Aortic smooth muscle cell (primary cell): ENCODE measurements around the gene BNIPL. TPM values are rescaled to one million over a fixed set of nuclear protein-coding genes. Genes with fewer than 3 reads are reported as not detected.

Experiments used
- total RNA-seq: library from RNA; depleted of rRNA; stranded (reverse); fragments of >200 nt; gene quantifications from 2 replicates; pipeline ENCODE4 v1.2.3, GENCODE V29; 2014

Gene BNIPL, protein sequence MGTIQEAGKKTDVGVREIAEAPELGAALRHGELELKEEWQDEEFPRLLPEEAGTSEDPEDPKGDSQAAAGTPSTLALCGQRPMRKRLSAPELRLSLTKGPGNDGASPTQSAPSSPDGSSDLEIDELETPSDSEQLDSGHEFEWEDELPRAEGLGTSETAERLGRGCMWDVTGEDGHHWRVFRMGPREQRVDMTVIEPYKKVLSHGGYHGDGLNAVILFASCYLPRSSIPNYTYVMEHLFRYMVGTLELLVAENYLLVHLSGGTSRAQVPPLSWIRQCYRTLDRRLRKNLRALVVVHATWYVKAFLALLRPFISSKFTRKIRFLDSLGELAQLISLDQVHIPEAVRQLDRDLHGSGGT
- total RNA-seq, result 0.25 and 0.40 TPM in 2 replicates

DNA sequence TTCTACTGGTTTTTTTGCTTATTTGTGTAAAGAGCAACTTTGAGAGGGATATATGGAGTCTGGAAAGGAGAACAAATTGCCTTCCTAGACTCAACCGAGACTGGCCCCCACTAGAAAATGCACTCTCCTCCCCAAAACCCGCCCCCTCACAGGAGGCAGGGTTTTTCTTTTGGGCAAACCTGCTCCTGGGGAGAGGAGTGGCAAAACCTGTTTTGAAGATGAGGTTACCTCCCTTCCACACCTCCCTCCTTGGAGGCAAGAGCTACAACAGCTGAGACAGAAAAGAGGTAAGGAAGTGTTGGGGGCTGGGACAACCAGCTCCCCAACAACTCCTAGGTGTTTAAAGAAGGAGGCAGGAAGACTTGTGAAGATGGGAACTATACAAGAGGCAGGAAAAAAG lies at the start of gene BNIPL:
BNIPL (plus strand) TSS at position 231 of the 400 bp plus-strand sequence; CDS start at position 371, 140 bp downstream.

DNA sequence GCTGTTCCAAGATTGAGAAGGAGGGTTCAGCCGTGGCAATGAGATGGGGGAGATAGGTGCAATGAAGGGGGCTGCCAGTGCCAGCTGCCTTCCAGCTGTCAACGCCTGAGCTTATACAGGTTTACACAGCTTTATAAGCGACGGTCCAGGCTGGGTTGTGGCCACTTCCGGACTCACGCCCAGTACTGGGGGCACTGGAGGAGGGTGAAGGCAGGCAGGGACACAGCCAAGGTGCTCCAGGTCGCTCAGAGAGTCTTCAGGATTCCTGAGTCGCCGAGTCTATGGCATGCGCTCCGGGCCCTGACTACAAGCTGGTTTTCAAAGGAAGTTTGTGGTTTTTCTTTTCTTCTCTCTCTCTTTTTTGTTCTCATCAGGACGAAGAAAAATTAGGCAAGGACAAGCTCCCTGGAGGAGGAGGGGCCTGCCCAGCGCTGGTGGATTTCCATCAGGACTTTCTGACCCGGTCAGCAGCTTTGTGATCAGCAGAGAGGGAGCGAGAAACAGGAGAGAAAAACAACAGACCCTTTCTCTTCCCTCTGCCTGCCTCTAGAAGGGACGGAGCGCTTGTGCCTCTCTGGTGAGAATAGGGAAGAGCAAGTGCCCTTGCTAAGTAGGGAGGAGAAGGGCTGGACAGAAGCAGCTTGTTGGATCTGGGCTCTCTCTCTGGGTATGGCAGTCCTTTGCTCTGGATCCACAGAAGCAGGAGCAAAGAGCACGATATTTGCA lies 29.9 kb upstream of the BNIPL start, which contains the start of gene MINDY1:
MINDY1 (minus strand) TSS at position 576 of the 726 bp plus-strand sequence. CDS start 4,285 bp downstream, outside the sequence.

DNA sequence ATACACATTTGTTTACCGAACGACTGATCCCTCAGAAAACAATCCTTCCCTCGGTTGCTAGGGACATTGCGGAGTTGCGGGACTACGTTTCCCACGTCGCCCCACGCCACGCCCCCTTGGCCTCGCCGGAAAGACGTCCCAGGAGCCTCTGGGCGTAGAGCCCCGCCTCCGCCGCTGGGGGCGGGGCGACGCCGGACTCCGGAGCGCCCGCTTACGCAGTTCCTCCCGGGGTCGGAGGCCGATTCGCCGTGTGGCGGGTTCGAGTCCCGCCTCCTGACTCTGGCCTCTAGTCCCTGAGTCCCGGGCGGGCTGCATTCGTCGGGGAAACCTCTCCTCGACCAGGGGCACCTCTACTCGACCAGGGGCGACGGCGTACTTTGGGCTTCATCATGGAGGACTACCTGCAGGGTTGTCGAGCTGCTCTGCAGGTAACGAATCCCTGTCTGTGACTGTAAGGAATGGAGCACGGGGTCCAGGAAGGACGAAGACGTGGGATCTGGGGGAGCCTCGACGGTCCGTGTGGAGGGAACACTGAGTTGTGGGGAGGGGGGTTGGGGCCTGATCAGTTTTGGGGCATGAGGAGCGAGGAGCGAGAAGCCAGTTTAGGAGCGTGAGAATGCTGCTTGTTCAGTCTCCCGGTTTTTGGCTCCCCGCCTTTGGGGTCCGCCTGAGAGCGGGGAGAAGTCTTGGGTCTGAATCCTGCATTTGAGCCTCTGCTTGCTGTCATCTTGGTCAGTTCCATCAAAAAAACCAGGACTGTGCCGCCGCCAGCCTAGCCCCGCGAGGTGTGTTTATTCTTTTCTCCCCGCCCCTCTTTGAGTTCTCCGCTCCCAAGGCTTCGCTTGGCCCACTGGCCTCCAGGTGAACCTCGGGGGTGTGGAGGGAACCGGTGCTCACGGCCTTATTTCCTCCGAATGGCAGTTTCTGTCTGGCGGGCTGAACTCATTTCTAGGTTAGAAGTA lies 27.9 kb upstream of the BNIPL start, which contains the start of gene PRUNE1:
PRUNE1 (plus strand) TSS at position 206 of the 962 bp plus-strand sequence; CDS start at position 390, 184 bp downstream.

DNA sequence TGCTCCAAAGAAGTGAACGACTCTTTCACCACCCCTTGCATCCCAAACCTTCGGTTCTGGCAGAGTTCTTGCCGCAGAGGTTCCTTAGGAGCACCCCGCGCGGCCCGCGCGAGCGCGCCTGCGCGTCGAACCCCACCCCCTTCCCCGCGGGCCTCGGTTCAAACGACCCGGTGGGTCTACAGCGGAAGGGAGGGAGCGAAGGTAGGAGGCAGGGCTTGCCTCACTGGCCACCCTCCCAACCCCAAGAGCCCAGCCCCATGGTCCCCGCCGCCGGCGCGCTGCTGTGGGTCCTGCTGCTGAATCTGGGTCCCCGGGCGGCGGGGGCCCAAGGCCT lies 11.2 kb downstream of the BNIPL start, which contains the start of gene C1orf56:
C1orf56 (plus strand) TSS at position 161 of the 334 bp plus-strand sequence; CDS start at position 258, 97 bp downstream.

DNA sequence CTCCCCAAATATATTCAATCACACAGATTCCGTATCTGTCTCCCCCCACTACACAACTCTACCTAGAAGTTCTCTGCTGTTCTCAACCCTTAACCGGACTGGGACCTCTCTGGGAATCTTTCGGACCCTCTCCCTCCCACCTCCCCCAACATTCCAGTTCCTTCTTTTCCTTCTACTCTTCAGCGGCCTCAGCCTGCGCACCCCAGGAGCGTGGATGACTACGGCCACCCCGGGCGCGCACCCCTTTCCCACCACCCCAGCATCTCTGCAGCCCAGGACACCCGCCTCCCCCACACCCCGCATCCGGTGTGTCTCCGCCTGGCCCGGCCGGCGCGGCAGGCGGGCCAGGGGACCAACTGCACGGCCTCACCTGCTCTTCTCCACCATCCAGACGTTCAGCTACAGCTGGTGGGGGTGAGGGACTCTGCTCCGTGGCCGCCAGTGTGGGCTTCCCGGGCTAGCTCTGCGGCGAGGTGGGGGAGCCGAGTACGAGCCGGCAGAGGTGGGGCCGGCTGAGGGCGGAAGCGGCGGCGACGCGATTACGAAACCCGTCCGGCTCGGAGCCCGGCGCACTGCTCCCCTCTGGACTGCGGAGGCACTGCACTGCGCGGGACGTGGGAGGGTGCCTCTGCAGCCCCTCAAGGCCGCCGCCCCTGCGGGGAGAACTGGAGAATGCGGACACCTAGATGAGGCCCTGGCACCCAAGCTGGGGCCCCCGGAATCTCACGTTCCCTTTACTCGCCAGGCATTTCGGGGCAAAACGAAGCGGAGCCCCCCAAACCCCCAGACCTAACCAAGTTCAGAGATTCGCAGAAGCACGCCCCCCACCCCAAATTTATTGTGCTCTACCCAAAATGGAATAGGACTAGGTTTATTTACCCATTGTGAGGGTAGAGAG lies 23.0 kb downstream of the BNIPL start, which contains the start of gene CDC42SE1:
CDC42SE1 (minus strand) TSS at position 514 of the 898 bp plus-strand sequence. CDS start 3,892 bp downstream, outside the sequence.

DNA sequence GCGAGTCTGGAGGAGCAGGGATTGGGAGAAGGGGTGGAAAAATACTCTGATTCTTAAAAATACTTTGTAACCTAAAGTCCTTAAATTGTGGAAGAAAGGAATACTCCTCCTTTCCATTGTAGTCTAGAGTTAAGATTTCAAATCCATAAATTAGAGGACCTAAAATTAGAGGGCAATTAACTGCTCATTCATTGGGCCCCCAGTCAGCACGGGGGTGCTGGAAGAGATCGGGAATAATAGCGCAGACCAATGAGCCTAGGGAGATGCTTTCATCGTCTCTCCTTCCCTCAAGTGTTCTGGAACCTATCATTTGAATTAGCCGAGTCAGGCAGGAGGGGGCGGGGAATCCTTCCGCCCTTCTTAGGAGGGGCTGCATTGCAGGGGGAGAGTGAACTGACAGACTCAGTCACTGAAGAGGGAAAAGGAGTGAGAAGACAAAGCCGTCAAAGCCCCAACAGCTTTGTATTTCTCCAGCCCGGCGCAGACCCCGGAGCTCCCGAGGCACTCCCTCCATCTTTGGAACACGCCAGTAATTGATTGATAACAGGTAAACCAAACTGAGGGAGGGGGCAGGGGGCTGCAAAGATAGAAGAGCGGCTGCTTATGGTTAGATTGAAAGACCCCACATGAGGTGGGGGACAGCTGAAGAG lies 23.7 kb downstream of the BNIPL start, which contains the start of gene MLLT11:
MLLT11 (plus strand) TSS at position 391 of the 650 bp plus-strand sequence. CDS start 6,828 bp downstream, outside the sequence.

DNA sequence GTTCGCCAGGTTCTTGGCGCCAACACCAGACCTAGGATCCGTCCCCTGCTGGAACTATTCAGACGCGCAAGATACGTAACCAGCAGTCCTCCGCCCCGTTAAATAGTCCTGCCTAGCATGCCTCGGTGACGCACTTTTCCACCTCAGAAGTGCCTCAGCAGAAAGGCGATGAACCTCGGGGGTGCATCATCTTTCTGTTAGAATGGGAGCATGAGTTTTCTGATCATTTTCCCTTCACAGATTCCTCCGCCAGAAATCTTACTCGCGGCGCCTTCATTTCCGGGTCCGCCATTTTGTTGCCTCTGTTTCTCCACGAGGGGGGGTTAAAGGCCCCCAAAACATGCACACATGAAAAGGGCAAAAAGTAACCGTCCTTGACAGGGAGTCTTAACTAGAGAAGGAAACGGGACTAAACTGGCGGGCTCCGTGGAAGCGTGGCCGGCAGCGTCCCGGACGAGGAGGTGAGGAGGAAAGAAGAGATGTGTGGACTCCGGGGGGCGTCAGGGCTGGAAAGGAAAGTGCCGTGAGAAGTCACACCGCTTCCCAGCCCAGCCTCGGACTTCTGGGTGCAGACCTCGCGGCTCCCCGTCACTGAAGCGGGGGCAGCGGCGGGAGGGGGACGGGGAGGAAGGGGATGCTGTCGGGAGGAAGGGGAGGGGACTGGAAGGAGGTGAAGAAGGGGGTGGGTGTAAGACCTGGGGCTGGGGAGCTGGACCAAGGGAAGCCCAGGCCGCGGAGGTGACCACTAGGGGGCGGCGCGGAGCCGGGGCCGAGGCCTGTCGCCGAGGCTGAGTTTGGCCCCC lies 34.3 kb downstream of the BNIPL start, which contains the start of gene GABPB2:
GABPB2 (plus strand) TSS at position 288 of the 803 bp plus-strand sequence. CDS start 17,429 bp downstream, outside the sequence.

Other genes starting within 250 kb of the BNIPL start
- gene CTSK, start 228.3 kb upstream of the BNIPL start, total RNA-seq, result 139 and 237 TPM in 2 replicates
- gene ARNT, start 160.0 kb upstream of the BNIPL start, total RNA-seq, result 36.3 and 42.2 TPM in 2 replicates
- not detected in 2 replicates for gene CTXND2, start 149.4 kb upstream of the BNIPL start, total RNA-seq
- 25.8 and 32.0 TPM in 2 replicates for gene SETDB1, start 110.2 kb upstream of the BNIPL start, total RNA-seq
- 148 and 157 TPM in 2 replicates for gene CERS2, start 61.8 kb upstream of the BNIPL start, total RNA-seq
- gene ANXA9, start 54.3 kb upstream of the BNIPL start, total RNA-seq, result 0.06 and 0.26 TPM in 2 replicates
- 18.2 and 23.4 TPM in 2 replicates for gene MINDY1, start 29.7 kb upstream of the BNIPL start, total RNA-seq
- 7.3 and 8.0 TPM in 2 replicates for gene PRUNE1, start 28.1 kb upstream of the BNIPL start, total RNA-seq
- 0.92 and 1.2 TPM in 2 replicates for gene C1orf56, start 11.2 kb downstream of the BNIPL start, total RNA-seq
- gene CDC42SE1, start 23.0 kb downstream of the BNIPL start, total RNA-seq, result 54.8 and 56.1 TPM in 2 replicates
- 4.2 and 4.5 TPM in 2 replicates for gene MLLT11, start 23.8 kb downstream of the BNIPL start, total RNA-seq
- gene GABPB2, start 34.2 kb downstream of the BNIPL start, total RNA-seq, result 24.0 and 25.0 TPM in 2 replicates
- 0.53 and 1.1 TPM in 2 replicates for gene SEMA6C, start 110.0 kb downstream of the BNIPL start, total RNA-seq
- not detected in 2 replicates for gene TNFAIP8L2, start 120.1 kb downstream of the BNIPL start, total RNA-seq
- 5.8 and 6.9 TPM in 2 replicates for gene LYSMD1, start 129.3 kb downstream of the BNIPL start, total RNA-seq
- 33.3 and 33.8 TPM in 2 replicates for gene SCNM1, start 129.6 kb downstream of the BNIPL start, total RNA-seq
- 0.56 TPM in 1 of 2 replicates, not detected in the other for gene TMOD4, start 139.4 kb downstream of the BNIPL start, total RNA-seq
- 44.5 and 44.6 TPM in 2 replicates for gene VPS72, start 153.6 kb downstream of the BNIPL start, total RNA-seq
- gene PIP5K1A, start 162.0 kb downstream of the BNIPL start, total RNA-seq, result 46.6 and 52.7 TPM in 2 replicates
- gene PSMD4, start 218.1 kb downstream of the BNIPL start, total RNA-seq, result 243 and 269 TPM in 2 replicates
- 9.0 TPM in 2 replicates for gene ZNF687, start 245.7 kb downstream of the BNIPL start, total RNA-seq